AG08396 (cell line): ENCODE measurements around the gene SLC2A14.
"Not testable (repeated sequence)": the region's sequence is repeated elsewhere in the genome, so short reads cannot be mapped to it uniquely, and the experiment has no call there.

Experiments
- DNase-seq: peaks from one replicate; pipeline ENCODE4 v3.0.0; 2012; ENCODE audit warnings: low spot score, mixed read lengths

The SLC2A14 gene

DNA sequence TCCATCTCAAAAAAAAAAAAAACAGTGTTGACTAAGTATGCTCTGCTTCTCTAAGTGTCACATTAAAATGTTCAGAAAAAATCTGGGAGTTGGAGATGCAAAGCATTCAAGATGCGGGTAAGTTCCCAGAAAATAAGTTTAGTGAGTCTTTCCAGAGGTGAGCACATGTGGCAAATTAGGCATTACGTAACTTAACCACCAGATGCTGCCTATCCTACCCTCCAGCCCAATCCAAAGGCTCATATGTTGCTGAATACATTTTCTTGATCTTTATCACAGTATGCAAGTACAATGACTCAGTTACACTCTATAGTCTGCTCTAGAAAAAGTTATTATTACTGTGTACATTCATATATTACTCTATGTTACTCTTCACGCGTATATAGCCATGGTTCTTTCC is 3.6 kb downstream of the SLC2A14 start:
- DNase-seq, result no peak

DNA sequence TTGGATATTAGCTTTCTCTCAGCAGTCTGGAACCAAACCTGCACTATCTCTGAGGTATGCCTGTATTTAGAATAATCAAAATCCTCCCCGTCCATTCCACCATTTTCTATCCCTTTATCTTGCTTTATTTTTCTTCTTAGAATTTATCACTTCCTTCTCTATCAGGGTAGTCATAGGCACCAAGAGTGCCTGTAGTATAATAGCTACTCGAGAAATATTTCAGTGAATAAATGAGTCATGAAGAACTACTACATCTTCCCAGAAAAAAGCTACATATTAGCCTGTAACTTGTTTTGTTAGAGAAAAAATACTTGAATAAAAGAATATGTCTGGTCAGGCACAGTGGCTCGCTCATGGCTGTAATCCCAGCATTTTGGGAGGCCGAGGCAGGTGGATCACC is 4.3 kb downstream of the SLC2A14 start:
- DNase-seq, result peak; percentile 40

DNA sequence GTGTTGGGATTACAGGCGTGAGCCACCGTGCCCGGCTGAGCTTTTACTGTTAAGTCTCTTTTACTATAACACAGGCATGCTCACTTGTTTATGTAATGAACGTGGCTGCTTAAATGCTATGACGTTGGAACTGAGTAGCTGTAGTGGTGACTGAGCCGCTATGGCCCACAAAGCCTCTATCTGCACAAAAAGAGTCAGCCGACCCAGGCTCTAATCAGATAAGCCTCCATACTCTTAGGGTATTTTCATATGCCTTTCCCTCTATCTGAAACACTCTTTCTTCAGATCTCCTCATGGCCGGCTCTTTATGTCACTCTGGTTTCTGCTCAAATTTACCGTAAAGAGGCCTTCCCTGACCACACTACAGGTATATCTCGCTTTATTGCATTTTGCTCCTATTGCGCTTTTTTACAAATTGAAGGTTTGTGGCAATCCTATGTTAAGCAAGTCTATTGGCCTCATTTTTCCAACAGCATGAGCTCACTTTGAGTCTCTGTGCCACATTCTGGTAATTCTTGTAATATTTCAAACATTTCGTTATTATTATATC is 8.0 kb downstream of the SLC2A14 start:
- DNase-seq, result no peak

DNA sequence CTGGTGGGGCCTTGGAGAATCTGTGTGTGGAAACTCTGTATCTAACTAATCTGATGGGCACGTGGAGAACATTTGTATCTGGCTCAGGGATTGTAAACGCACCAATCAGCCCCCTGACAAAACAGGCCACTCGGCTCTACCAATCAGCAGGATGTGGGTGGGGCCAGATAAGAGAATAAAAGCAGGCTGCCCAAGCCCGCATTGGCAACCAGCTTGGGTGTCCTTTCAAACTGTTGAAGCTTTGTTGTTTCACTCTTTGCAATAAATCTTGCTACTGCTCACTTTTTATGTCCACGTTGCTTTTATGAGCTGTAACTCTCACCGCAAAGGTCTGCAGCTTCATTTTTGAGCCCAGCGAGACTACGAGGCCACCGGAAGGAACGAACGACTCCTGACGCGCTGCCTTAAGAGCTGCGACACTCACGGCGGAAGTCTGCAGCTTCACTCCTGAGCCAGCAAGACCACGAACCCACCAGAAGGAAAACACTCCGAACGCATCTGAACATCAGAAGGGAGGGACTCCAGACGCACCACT is 9.8 kb downstream of the SLC2A14 start:
- DNase-seq, result not testable (repeated sequence)

DNA sequence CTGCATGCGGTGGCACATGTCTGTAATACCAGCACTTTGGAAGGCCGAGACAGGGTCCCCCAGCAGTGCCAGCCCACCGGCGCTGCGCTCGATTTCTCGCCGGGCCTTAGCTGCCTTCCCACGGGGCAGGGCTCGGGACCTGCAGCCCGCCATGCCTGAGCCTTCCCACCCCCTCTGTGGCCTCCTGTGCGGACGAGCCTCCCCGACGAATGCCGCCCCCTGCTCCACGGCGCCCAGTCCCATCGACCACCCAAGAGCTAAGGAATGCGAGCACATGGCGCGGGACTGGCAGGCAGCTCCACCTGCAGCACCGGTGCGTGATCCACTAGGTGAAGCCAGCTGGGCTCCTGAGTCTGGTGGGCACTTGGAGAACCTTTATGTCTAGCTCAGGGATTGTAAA is 10.4 kb downstream of the SLC2A14 start:
- not testable (repeated sequence) for DNase-seq

DNA sequence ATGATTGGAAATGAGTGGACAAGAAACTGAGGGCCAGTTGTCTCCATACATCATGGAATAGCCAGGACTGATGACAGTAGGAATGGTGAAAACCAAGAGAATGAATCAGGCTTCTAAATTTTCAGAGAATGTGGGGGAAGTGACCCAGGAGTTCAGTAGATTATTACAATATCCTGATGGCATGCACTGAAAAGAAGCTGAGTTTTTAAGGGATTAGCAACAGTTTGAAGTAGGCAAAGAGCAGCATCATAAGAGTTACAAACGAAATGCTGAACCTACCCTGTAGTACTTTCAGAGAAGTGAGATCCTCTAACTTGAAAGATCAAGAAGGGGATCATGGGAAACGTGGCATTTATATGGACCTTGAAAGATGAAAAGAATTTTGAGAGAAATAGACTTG is 13.2 kb downstream of the SLC2A14 start:
- DNase-seq, result peak; percentile 40

DNA sequence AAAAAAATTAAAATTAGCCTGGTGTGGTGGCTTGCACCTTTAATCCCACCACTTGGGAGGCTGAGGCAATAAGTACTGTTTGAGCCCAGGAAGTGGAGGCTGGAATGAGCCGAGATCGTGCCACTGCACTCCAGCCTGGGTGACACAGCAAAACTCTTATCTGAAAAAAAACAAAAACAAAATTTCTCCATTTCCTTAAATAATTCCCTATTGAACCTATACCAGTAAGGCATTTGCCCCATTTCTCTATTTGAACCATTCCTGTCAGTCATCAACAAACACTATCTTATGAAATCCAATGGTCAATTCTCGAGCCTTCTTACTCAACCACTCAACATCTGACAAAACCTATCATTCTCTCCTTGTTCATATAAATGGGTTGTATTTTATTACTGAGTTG is 14.7 kb downstream of the SLC2A14 start:
- no peak for DNase-seq

DNA sequence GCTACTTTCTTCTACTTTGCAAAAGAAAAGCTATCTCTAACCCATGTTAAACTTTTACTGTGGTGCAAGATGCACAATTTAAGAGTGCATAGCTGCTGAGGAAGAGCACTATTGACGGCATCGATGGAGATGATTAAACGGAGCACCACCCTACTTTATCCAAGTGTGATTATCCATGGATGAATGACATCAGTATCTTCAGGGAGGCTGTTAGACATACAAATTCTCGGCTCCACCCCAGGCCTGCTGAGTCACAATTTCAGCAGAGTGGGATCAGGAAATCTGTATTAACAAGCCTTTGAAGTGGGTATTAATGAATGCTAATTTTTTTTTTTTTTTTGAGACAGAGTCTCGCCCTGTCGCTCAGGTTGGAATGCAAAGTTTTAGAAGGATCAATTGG is 16.2 kb downstream of the SLC2A14 start:
- DNase-seq, result no peak

DNA sequence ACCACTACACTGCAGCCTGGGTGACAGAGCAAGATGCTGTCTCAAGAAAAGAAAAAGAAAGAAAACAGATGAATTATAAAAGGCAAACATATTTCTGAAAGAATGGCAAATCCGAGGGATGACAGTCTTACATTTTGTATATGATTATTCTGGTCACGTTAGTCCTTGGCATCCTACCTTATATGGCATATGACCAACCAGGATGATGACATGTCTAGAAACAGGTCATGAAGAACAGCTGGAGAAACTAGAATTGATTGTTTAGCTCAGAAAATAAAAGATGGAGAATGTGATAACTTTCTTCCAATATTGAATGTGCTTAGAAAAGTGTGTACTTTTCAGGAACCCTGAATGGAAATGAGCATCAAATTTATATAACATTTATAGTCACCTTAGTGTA is 19.2 kb downstream of the SLC2A14 start:
- no peak for DNase-seq

DNA sequence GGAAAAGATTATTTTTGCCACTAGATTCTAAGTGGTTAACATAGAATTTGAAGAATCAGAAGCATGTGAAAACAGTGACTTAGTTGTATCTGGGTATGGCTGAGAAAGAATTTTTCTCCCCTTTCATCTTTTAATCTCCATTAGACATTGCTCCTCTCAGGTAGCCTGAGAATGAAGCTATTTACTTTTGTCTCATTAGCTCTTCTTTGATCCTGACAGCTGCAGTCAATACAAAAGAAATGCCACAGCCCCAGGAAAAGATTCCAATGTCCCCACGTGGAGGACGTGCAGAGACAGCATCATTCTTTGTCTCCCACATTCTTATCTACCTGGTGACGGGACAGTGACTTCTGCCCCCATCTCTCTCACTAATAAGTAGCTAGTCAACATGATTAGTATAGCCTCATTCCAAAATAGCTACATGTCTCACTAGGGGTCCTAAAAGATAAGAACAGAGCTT is 21.1 kb downstream of the SLC2A14 start:
- not testable (repeated sequence) for DNase-seq

DNA sequence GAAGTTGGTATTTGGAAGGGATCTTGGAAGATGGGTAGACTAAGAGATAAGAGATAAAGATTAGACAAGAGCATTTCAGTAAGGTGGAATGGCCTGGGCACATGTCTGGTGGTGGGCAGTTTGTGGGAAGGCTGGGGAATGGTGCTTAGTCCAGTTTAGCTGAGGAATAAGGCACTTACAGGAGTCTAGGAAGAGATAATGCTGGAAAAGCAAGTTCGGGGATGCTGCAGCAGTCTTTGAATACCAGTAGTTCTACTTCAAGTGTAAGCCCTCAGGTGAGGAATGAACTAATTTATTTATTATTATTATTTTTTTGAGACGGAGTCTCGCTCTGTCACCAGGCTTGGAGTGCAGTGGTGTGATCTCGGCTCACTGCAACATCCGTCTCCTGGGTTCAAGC is 22.6 kb downstream of the SLC2A14 start:
- not testable (repeated sequence) for DNase-seq

DNA sequence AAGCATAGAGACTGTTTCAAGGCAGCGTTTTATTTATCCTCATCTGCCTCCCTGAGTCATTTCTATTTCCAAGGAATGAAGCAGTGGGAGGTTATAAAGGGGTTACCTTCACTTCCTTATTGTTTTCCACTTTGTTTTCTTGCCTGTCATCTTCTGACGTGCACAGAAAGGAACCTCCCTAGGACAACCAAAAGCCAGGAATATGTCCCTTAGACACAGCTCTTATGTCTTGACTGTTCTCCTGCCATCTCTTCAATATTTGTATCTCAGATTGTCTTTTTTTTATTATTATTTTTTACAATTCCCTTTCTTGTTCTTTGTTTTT is 24.7 kb downstream of the SLC2A14 start:
- DNase-seq, result not testable (repeated sequence)

DNA sequence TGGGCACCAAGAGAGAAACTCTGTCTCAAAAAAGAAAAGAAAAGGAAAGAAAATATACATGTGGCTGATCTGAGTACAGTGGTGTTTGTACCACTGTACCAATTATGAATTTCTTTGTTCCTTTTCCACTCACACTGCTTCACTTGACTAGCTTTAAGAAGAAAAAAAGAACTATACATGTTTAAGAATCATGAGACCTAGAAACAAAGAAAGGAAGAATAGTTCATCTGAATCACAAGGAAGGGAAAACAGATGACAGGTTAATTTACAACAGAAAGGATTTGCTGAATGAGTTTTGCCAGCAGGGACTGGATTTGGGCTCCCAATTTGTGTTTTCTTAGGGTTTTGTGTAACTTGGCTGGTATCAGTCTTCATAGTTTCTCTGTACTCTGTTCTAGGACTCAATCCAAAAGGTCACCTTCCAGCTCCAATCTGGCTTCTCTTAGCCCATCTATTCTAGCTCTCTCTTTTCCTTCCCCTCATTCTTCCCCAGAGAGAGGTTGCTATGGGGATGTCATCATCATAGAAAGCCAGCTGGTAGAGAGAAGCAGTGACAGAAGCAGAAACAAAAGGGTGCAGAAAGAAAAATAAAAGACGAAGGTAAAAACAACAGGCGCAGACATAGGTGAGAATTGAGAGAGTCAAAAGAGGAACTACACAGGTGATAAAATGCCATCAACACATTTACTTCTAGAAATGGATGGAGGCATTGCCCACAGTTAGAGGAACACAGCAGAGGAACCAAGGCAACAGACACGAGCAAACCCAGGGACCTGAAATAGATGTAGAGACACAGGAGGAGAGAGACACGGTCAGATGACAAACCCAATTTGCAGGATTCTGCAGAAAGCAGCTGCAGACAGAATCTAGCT is 25.3 kb downstream of the SLC2A14 start:
- DNase-seq, result not testable (repeated sequence)

DNA sequence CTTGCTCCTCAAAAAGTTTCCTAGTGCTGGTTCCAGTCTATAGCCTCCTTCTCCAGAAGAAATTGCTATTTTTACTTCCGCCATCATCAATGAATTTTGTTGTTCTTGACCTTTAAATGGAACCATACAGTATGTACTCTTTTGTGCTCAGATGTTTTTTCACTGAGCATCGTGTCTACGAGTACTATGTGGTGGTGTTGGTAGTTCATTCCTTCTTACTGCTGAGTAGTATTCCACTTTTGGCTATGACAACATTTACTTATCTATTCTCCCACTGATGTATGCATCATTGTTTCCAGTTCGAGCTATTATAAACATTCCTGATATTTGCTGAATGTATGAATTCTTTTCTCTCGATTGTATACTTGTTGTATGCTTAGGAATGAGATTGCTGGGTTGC is 28.6 kb downstream of the SLC2A14 start:
- no peak for DNase-seq

DNA sequence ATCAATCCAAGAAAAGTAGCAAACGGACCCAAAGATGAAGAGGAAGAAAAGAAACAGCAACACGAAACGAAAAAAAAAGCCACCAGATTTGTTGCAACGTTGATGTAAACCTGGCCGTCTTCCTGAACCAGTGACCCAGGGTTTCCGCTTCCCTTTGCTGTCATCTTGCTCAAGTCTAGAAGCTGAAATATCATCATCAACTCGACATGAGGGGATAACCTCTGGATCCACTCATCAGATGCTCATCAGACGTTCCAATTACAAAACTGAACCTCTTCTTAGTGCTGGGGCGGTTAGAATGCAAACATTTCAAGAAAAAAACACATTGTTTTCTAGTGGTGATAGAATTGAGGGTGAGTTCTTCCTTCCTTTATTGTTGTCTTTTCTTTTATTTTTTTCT is 29.1 kb downstream of the SLC2A14 start:
- DNase-seq, result not testable (repeated sequence)

DNA sequence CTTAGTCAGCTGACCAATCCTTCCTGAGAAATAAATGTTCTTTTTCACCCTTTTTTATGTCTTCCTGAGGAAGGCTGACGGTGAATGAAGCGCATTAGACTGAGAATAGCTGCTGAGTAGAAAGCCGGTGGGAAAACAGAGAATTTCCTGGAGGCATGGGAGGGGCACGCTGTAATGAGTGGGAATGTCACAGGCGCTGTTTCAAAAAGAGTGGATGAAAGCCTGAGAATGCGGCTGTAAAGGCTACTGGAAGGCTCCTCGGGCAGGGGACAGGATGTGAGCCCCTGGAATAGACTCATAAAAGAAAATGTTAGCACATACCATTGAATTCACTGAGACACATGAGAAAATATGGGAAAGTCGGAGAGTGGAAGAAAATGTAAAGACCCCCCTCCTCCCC is 29.6 kb downstream of the SLC2A14 start:
- not testable (repeated sequence) for DNase-seq

DNA sequence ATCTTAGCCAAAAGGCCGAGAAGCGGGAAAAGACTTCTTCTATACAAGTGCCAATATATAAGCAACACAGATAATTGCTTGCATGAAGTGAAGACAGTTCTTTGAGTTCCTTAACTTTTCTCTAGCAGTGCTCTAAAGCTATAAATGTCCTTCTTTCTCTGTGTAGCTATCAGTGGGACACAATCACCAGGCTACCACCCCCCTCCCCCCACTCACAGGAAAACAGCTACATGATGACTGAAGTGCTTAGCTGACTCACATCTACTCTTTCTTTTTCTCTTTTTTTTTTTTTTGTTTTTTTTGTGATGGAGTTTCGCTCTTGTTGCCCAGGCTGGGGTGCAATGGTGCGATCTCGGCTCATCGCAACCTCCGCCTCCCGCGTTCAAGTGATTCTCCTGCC is 30.3 kb downstream of the SLC2A14 start:
- DNase-seq, result not testable (repeated sequence)

DNA sequence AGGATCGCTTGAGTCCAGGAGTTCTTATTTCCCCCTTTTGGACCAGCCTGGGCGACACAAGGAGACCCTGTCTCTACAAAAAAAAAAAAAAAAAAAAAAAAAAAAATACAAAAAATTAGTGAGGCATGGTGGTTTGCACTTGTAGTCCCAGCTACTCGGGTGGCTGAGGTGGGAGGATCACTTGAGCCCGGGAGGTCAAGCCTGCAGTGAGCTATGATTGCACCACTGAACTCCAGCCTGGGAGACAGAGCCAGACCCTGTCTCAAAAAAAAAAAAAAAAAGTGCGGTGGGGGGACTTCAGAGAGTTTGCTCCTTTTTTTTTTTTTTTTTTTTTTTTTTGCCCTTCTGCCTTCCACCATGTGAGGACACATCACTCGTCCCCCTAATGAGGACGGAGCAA is 32.9 kb downstream of the SLC2A14 start:
- not testable (repeated sequence) for DNase-seq

DNA sequence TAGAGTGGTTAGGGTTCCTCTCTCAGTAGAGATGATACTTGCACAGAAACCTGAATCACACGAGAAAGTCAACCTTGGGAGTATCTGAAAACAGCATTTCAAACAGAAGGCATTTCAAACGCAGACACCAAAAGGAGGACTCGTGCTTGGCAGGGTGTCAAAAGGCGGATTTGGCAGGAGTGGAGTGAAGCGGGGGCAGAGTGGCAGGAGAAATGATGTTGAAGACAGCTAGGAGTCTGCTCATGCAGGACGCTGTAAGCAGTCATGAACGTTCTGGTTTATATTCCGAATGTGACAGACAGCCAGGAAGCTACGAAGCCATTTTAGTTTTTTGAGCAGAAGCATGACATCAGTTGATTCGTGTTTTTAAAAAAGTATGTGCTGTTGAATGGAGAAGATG is 33.5 kb downstream of the SLC2A14 start:
- not testable (repeated sequence) for DNase-seq

DNA sequence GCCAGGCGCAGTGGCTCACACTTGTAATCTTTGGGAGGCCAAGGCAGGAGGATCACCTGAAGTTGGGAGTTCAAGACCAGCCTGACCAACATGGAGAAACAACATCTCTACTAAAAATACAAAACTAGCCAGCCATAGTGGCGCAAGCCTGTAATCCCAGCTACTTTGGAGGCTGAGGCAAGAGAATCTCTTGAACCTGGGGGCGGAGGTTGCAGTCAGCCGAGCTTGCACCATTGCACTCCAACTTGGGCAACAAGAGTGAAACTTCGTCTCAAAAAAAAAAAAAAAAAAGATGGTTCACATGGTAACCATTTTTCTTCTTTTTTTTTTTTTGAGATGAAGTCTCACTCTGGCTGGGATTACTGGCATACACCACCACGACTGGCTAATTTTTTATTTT is 35.3 kb downstream of the SLC2A14 start:
- no peak for DNase-seq

DNA sequence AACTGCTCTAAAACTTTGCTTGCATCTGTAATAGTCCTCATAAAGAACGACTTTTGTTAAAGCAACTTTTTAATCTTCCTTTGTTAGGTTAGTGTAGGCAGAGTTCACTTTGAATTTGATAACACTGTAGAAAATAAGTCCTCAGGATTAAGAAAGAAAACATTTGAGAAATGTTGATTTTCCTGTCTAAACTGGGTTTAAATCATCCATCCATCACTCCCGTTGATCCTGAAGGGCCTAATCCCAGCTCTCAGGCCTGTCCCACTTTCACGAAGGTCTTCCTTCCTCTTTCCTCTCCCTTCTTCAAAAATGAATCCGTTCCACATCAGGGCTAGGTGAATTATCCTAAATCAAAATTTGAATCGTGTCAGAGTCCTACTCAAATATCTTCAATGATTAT is 36.9 kb downstream of the SLC2A14 start:
- no peak for DNase-seq

DNA sequence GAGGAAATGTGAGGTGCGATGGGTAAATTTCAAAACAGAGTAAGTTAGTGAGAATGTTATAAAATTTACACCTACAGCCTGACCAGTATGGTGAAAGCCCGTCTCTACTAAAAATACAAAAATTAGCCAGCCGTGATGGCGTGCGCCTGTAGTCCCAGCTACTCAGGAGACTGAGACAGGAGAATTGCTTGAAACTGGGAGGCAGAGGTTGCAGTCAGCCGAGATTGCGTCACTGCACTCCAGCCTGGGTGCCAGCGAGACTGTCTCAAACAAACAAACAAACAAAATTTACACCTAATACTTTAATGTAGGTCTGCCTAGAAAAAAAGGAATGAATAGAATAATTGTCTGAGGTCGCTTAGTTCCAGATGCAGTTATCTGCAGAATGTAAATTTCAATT is 37.6 kb downstream of the SLC2A14 start:
- DNase-seq, result no peak

DNA sequence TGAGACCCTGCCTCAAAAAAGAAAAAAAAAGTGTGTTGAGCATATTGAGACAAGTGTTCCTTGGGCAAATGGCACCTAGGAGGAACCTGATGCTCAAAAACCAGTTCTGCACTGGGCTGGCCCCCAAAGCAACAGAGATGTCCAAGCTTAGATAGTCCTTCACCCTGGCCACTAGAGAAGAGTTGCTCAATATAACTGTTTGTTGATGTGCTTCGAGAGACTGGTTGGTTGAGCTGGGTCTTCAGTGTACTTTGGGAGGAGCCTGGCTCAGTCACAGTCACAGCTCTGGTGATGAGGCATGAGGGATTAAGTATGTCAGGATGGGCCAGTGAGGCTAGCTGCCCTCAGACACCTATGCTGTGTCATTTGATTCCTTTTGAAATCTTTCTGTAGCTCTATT is 38.0 kb downstream of the SLC2A14 start:
- peak; percentile 16 for DNase-seq

DNA sequence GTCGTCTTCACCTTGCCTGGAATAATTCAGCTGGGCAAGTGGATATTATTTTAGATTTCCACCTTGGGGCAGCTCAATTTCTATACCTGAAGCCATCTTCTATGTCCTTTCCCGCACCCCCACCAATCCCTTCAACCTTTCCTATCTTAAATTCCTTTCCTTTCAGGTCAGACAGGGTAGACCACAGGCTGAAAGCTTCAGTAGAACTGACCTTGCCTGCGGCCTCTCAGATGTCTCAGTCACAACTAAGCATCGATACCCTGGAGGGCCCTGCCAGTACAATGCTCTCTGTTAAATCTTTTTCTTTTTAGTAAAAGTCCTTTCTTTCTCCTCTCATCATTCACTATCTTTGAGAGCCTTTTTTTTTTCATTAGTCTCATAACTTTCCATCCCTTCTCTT is 38.9 kb downstream of the SLC2A14 start:
- DNase-seq, result no peak
